Stimulated activated CD8-positive, alpha-beta memory T cell treated with anti-CD3 and anti-CD28 coated beads, Interleukin-12 subunit alpha, Interleukin-12 subunit beta, amount 100 ng/mL, for 24 hours (primary cell): ENCODE data around the gene MOSPD3.
A peak's percentile ranks its signal among the peaks of the same experiment; 100 is the strongest.
"Not testable (repeated sequence)": the region's sequence is repeated elsewhere in the genome, so short reads cannot be mapped to it uniquely, and the experiment has no call there.

Experiments
- DNase-seq: peaks from one replicate; pipeline ENCODE4 v3.0.0-alpha.2; 2020; ENCODE audit errors: extremely low read depth

Gene MOSPD3, protein sequence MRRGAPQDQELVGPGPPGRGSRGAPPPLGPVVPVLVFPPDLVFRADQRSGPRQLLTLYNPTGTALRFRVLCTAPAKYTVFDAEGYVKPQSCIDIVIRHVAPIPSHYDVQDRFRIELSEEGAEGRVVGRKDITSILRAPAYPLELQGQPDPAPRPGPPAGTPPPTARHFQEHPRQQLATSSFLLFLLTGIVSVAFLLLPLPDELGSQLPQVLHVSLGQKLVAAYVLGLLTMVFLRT

DNA sequence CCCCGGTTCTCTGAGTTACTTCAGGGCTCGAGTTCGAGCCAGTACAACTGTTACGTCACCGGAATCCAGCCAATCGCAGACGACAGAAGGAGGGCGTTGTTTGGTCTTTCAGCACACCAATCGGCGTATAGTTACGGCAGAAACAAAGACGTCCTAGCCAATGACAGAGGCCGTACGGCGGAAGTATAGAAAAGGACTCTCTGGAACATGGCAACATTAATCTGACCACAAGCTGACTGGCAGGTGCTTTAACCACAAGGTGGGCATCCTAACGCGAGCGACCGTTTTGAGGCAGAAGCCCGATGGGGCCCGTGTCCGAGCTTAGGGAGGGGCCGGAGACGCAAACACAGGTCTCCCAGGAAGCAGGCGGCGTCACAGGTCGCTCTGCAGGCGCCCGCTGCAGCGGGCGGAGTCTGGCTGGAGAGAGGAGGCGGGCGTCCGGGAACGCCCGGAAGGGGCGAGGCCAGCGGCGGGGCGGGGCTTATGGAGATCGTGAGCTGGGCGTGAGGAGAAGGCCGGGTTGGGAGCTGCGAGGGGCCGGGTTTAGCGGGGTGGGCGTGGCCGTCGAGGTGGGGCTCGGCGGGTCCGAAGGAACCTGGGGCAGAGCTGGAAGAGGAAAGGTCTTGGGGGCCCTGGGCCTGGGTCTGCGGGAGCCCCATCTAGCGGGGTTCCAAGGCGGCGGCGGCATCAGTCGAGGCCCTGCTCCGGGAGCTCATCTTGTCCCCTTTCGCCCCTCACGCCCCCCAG is at the start of gene MOSPD3:
Gene MOSPD3, plus strand, starts transcription at position 558 of the 747 bp plus-strand sequence. CDS start 252 bp downstream, outside the sequence.
- DNase-seq = peak; percentile 94

DNA sequence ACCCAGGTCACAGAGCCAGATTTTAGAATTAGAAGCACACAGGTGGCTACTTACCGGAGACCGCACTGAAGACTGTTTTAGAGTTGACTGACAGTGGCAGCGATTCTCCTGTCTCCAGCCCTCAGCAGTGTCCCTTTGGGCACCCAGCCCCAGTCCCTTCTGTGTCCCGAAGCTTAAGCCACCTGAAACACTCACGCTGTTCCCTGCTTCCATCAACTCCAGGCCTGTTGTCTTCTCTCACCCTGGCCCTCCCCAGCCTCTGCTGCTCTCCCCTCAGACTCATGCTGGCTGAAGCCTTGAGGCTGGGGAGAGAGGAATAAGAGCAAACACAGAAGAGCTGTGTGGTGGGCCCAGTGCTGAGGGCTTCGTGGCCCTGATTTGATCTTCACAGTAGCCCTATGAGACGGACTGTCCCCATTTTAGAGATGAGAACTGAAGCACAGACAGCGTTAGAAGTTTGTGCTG is 49.2 kb upstream of the MOSPD3 start:
- no peak for DNase-seq

DNA sequence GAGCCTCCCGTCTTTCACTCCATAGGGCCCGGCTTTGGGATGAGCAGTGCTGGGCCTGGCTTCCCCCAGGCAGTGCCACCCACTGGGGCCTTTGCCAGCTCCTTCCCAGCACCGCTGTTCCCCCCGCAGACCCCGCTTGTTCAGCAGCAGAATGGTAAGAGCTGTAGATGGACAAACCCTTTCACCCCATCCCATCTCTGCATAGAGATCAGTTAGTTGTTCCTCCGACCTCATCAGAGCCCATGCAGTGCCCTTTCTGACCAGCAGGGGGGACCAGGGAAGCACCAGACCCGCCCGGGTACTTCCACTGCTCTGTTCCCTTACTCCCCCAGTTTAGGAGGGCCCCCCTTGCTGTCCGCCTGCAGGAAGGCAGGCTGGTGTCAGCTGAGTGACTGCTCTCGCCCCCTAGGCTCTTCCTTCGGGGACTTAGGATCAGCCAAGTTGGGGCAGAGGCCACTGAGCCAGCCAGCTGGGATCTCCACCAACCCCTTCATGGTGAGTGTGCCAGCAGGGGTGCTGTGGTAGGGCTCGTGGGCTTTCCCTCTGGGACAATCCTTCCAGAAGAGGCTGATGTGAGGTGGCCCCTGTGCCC is 48.4 kb upstream of the MOSPD3 start:
- DNase-seq = peak; percentile 59

DNA sequence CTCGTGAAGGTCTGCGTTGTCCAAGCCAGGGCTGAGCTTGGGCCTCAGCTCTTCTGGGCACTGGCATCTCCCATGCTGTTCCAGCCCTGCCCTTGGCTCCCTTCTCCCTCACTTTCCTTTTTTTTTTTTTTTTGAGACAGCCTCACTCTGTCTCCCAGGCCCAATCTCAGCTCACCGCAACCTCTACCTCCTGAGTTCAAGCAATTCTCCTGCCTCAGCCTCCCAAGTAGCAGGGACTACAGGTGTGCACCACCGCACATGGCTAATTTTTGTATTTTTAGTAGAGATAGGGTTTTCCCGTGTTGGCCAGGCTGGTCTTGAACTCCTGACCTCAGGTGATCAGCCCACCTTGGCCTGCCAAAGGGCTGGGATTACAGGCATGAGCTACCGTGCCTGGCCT is 47.9 kb upstream of the MOSPD3 start:
- not testable (repeated sequence) for DNase-seq

DNA sequence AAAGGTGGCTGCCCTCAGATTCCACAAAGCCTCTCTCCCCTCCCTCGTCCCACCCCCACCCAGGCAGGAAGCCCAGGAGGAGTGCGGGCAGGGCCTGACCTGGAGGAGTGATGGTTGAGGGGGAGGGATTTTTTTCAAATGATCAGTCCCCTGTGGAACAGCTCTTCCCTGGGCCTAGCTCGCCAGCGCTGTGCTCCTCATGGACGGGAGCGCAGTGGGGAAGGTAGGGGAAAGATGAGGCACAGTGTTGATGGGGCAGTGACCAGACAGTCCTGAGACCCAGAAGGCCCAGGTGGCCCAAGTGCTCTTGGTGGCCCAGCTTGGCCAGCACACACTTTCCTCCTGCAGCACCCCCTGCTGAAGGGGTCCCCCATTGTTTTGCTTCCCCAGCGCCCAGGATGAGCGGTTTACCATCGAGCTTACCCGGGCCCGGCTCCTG is 47.2 kb upstream of the MOSPD3 start:
- no peak for DNase-seq

DNA sequence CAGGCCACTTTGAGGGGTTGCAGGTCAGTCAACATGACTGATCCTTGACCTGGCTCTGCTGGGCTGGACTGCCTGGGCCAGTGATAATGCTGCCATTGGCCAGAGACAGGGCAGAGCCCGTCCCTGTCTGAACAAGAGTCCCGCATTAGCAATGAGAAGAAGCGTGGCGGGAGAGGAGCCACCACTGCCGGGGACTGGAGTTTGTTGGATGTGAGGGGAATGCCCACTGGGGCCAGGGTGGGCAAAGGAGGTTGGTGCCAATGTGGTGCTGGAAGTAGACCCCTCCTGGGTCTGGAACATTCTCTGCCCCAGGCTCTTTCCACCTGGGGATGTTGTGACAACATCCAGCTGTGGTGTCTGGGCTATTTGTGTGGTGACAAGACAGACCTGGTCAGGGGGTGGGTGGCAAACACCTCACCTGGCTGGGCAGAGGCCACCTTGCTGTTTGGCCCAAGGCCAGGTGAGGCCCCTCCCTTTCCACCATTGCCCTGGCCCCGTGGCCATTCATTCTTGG is 46.3 kb upstream of the MOSPD3 start:
- DNase-seq = no peak

DNA sequence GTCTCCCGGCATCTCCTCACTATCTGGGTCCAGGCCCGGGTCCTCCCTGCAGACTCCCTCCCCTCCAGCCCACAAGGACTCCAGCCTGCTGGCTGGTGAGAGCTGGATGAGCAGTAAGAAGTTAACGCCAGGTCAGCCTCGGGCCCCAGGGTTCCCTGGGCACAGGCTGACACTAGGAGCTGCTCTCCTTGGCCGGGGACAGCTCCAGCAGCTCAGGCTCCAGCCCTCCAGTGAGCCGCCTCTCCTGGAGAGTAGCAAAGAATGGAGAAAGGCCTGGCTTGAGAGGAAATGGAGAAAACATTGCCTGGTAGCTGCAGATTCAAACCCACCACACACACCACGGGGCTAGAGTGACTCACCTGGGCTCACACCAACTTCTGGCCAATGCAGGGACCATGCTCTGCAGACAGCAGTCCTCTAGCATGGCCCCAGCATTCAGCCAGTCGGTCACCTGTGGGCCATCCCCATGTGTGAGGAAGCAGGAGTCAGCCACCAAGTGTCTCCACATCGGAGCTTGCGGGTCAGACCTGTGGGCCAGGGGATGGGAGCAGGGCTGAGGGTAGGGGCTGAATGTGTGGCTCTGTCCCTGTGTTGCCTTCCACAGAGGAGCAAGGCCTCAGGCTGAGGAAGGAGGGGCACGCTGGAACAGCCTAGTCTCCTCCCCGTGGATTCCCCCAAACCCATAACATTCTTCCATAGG is 45.2 kb upstream of the MOSPD3 start:
- no peak for DNase-seq

DNA sequence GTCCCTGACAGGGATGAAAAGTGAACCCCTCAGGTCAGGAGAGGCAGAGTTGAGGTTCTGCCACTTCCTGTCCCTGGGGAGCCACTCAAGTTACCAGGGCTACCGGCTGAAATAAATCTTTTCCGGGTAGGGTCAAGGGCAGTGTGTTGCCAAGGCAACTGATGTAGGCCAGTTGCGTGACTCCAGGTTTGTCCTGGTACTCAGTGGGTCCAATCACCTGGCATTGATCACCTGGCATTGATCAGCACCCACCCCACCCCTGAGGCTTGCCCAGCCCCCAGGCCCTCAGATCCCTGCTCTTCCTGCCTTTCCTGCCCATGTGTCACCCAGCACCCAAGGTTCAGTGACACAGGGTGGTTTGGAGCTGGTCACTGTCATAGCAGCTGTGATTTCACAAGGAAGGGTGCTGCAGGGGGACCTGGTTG is 44.6 kb upstream of the MOSPD3 start:
- DNase-seq = no peak

DNA sequence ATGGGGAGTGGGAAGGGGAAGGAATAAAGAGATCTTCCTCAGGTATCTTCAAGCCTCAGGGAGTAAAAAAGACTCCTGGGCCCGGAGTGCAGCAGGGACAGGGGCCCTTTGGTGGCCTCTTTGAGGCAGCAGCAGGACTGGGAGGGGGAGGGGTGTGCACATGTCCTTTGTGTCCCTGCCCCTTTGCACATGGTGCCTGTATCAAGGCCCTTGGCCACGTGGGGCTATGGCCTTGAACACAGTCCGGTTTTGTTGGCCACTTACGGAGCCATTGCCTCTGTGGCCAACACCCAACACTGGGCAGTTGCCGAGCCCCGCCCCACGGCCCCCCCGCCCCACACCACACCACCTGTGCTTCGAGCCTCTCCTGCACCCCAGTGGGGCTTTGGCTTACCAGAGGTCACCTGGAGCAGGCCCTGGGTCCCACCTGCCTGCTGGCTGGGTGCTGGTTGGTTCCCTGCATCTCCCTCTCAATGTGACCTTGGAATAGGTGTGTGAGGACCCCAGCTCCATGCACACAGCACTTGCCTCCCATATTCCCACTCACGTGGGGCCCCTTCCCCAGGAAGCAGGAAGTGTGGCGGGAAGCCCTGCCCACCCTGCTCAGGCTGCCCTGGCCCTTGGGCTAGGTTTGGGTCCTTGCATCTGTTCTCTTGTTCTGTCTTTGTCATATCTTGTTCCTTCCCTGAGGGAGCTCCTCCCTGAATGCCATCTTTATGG is 44.0 kb upstream of the MOSPD3 start:
- DNase-seq = no peak

DNA sequence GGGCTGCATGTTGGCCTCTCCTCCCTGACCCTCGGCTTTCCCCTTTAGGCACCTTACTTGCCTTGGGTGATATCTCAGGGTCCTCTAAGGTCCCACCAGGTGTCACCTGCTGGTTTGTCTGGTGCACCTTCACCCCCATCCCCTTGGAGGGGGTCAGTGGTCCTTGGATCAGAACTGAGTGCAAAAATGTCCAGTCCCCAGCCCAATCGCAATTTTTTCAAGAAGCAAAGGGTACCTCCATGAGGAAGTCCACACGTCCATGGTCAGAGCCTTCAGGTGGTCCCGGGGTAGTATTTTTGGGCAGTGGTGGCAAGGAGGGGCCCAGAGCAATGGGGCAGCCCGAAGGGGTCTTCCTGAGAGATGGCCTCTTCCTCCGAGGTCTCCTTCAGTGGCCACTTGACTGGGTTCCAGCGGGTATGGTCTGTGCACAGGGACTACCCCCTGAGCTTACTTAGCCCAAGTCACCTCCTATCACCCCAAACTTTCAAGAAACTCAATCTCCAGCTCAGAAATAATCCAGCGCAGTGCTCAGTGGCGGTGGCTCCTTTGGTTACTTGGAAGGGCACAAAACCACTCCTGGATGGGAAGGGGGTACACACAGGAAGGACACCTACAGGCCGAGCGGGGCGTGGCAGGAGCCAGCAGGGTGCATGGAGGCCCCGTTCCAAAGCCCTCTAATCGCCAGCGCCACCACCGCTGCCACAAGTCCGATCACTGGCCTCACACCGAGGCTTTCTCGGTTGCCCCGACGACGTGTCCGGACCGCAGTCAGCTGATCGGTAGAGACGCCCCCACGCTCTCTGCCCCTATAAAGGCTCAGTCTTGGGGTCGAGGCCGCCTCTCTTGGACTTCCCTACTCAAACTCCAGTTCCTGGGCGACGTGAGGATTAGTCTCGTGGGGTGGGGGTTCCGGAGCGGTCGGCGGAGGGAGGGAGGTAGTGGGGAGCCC is 43.2 kb upstream of the MOSPD3 start:
- DNase-seq = no peak

DNA sequence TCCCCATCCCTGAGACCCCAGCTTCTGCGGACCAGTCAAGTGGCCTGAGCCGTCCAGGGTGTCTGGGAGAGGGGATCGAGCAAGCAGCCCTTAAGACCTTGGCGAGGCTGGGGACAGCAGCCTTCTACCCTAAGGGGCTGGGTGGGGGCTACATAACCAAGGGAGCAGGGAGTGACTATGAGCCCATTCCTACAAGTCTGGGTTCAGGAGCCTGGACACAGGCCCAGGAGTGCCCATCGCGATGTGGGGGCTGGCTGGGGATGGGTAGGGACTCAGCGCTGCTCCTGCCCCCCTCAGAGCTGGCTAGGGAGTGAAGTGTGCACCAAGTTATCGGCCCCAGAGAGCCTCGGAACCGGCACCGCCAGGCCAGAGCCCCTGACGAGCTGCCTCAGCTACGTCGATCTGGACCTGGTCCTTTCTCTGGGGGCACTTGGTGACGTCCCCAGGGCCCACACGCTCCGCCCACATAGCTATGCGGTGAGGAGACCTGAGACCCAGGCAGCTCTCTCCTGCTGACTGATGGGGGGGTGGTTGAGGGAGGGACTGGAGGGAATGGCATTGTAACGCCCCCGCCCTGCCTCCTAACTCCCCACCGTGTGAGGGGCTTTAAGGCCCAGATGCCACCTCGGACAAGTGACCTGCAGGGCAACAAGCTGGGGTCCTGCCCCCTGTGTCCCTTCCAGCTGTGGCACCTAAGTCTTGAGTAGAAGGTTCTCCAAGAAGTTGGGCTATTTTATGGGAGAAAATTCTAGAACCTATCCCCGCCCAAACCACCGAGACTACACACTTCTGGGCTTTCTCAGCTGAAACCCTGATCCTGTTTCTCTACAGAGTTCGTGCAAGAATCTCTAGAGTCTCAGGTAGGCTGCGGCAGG is 41.1 kb upstream of the MOSPD3 start:
- no peak for DNase-seq

DNA sequence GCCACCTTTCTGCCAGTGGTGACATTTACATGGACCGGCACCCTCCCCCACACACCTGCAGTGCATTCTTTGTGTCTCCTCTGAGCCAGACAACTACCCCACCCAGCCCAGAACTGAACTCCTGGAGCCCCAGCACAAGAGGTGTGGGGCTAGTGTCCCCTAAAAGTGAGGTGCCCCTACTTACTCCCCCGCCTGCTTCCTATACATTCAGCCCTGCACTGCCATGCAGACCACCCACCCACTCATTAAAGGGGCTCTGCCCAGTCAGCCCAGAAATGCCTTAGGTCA is 40.6 kb upstream of the MOSPD3 start:
- no peak for DNase-seq

DNA sequence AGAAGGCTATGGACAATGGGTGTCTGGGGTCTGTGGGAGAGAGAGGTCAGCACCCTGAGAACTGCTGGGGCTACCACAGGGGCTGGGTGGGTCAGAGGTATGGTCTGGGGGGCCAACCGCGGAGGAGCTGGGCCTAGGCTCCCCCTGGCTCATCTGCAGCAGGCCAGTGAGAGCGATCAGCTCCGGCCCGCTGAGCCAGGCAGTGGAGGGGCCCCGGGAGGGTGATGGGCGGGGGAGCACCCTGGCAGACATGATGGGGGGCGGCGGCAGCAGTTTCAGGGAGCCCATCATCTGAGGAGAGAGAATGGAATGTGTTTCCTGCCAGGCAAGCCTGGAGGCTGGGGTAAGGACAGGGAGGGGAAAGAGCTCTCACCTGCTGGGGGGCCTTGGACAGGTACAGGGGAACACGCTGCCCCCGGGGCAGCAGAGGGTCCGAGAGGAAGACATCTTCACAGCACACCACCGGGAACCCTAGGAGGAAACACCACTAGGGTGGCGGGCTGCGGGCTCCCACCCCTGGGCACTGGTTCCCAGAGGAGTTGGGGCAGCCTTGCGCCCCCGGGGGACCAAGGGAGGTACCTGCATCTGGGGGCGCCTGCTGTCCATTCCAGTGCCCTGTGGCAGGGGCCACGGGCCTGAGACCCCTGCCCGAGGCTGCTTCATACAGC is 39.9 kb upstream of the MOSPD3 start:
- no peak for DNase-seq

DNA sequence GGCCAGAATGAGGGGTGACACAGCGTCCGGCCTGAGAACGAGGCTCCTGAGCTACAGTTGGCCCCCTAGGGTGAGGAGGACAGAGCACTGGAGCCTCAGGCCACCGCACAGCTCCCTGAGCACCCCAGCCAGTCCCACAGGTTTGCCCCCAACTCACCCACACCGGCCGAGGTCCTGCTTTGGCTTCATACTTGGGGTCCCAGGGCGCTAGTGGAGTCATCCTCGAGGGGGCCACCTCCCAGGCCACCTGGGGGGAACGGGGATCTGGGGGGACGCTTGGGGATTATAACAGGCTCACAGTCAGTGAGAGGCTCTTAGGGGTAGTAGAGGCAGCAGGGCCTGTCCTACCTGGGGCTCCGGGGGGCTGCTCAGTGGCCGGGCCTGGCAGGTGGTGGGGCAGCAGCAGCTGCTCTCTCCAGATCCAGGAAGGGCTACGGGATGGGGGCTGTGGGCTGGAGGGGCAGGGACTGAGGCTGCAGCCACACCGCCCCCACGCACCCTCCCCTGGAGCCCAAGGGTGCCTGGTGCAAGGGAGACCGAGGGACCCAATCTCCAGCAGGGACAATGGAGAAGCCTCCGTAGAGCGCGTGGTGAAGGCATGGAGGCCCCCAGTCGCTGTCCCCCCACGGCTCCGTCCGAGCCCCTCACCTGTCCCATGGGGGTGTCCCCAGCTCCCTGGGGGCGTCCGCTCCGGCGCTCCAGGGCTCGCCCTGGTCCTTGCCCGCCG is 39.2 kb upstream of the MOSPD3 start:
- no peak for DNase-seq

DNA sequence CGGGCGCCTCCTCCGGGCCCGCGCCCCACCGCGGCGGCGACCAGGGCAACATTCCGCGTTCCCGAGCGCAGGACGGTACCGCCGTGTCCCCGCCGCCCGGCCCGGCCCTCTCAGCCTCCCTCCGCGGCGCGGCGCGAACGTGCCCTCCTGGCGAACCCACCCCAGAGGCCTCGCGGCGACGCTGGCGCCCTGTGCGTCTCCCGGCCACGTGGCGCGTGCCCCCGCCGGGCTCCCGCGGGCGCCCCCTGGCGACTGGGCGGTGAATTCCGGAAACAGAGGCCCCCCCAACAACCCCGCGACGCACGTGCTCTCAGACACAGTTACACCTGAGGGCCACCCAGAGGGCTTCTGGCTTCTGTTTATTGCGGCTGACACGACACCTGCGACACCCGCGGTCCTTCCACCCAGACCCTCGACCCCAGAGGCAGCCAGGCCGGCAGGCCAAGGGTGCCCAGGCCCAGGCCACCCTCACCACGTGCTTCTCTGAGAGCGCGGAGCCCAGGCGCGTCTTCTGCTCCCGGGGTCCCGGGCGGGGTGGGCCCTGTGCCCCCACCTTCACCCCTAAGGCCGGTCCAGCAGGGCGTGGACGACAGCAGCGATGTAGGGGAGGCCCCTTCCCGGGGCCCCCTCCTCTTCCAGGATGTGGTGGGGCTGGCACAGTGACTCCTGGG is 38.5 kb upstream of the MOSPD3 start, which contains the start of gene SAP25:
Gene SAP25, minus strand, starts transcription at position 210 of the 671 bp plus-strand sequence. Its CDS starts 158 bp downstream, at position 52.
- no peak for DNase-seq

DNA sequence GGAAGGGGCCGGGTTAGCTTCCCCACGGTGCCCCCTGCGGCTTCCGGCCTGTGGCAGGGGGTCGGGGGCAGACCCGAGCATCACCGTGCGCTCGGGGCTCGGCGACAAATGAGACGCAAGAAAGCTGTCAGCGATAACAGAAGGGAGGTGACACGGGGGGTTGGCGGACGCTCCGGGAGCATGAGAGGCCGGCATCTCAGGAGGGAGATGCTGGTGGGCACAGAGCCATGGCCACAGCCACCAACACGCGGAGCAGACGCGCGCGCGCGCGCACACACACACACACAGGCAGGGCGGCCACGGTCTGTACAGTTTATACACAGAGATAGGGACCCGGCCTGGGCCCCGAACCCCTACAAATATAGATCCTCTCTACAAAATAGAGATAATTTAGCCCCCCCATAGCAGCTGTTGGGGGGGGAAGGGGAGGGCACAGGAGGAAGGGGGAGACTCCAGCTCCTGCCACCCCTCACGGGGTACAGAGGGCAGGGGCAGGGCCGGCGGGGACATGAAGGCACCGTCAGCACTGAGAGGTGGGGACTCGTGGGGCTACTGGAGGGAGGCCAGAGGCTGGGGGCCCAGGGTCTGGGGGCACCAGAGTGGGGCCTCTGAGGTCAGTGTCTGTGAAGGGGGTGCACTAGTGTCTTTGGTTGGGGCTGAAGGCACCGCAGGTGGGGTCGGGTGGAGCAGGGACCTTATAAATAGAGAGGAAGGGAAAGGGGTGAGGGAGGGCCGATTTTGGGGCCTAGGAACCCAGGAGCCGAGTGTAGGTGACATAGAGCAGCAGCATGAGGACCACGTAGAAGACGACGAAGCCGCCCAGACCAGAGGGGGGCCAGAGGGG is 37.8 kb upstream of the MOSPD3 start:
- no peak for DNase-seq
